ENCODE measurements around the gene ECHS1. TPM values are rescaled to one million over a fixed set of nuclear protein-coding genes. Genes with fewer than 3 reads are reported as not detected.

The ECHS1 gene
- total RNA-seq, 3 donors from 2014 or later, result 53.1 to 55.6 (median 53.9) TPM

GRCh38 chr10:133351408-133352318 is 21.5 kb downstream of the ECHS1 start:
- no peaks in the 10 kb centered on the region for H3K9me3 Mint-ChIP-seq
- H3K36me3 Mint-ChIP-seq (ENCODE audit: insufficient read depth), result peaks cover 3% of the 10 kb centered on the region
- peaks cover 6% of the 10 kb centered on the region for H3K4me1 Mint-ChIP-seq (ENCODE audit: low read depth)
- no peak overlapping the region for H3K4me3 Mint-ChIP-seq
- peaks cover 10% of the 10 kb centered on the region for H3K27me3 Mint-ChIP-seq (ENCODE audit: low read depth)
- no peak for DNase-seq
- no peak for ATAC-seq

GRCh38 chr10:133350950-133351329 is 22.2 kb downstream of the ECHS1 start:
- Mint-ChIP-seq H3K27me3 (ENCODE audit: low read depth) (peaks cover 14% of the 10 kb centered on the region), H3K9me3 (no peaks in the 10 kb centered on the region), H3K4me1 (ENCODE audit: low read depth) (peaks cover 3% of the 10 kb centered on the region), H3K36me3 (ENCODE audit: insufficient read depth) (peaks cover 3% of the 10 kb centered on the region), H3K4me3 (no peak overlapping the region)
- ATAC-seq (no peak), DNase-seq (no peak)

- H3K4me1 Mint-ChIP-seq (ENCODE audit: low read depth), result peaks cover 3% of the 10 kb centered on the region
- DNase-seq (no peak), ATAC-seq (no peak)
- no peak overlapping the region for H3K4me3 Mint-ChIP-seq
- no peaks in the 10 kb centered on the region for H3K9me3 Mint-ChIP-seq
- H3K36me3 Mint-ChIP-seq (ENCODE audit: insufficient read depth), result peaks cover under 1% of the 10 kb centered on the region
- H3K27me3 Mint-ChIP-seq (ENCODE audit: low read depth), result peaks cover 19% of the 10 kb centered on the region
Observed at GRCh38 chr10:133350283-133350949, 22.7 kb downstream of the ECHS1 start.

GRCh38 chr10:133349577-133350011 is 23.6 kb downstream of the ECHS1 start:
- Mint-ChIP-seq H3K27me3 (ENCODE audit: low read depth) (peaks cover 28% of the 10 kb centered on the region), H3K4me1 (ENCODE audit: low read depth) (peaks cover 3% of the 10 kb centered on the region)
- ATAC-seq, result no peak

GRCh38 chr10:133349160-133349568 is 24.0 kb downstream of the ECHS1 start:
- ATAC-seq (no peak), DNase-seq (no peak)
- Mint-ChIP-seq H3K4me3 (no peak overlapping the region), H3K9me3 (no peaks in the 10 kb centered on the region), H3K36me3 (ENCODE audit: insufficient read depth) (no peaks in the 10 kb centered on the region), H3K4me1 (ENCODE audit: low read depth) (peaks cover 3% of the 10 kb centered on the region), H3K27me3 (ENCODE audit: low read depth) (peaks cover 32% of the 10 kb centered on the region)

More at GRCh38 chr10:133349577-133350011, 23.6 kb downstream of the ECHS1 start:
- DNase-seq, result no peak
- Mint-ChIP-seq H3K4me3 (no peak overlapping the region), H3K9me3 (no peaks in the 10 kb centered on the region), H3K36me3 (ENCODE audit: insufficient read depth) (no peaks in the 10 kb centered on the region)

DNA sequence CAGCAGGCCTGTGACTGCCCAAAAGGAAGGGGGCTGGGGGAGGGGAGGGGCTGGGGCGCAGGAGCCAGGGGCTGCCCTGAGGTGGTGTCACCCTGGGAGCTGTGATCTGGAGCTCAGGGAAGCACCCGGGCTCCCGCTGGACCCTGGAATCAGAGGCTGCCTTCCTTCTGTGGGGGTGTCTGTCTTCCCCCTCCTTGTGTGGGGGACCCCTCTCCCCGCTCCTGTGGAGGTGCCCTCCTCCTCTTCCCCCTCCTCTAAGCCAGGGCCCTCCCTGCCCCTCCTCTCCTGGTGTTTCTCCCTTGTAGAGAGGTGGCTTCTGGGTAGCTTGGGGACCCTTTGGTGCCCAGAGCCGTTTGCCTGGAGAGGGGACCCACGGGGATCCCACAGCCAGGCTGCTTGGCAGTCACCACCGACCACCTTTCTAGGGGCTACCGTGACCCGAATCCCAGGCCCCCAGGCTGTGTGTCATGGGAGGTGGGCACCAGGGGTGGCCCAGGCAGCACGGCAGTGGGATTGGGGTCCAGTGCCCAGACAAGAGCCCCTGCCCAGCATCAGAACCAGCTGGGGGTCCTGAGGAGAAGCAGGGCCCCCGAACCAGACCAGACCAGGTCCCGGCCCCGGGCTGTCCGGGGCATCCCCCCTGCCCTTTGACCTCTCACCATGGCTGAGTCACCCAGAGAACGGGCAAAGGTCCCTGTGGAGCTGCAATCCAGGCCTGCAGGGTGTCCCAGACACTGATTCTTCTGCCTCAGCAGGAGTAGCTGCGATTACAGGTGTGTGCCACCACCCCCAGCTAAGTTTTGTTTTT is 25.2 kb downstream of the ECHS1 start:
- H3K27me3 Mint-ChIP-seq (ENCODE audit: low read depth), result peaks cover 42% of the 10 kb centered on the region
- no peak for DNase-seq
- no peak overlapping the region for H3K4me3 Mint-ChIP-seq
- no peak for ATAC-seq
- H3K9me3 Mint-ChIP-seq, result no peaks in the 10 kb centered on the region
- H3K4me1 Mint-ChIP-seq (ENCODE audit: low read depth), result peaks cover 3% of the 10 kb centered on the region
- no peaks in the 10 kb centered on the region for H3K36me3 Mint-ChIP-seq (ENCODE audit: insufficient read depth)

DNA sequence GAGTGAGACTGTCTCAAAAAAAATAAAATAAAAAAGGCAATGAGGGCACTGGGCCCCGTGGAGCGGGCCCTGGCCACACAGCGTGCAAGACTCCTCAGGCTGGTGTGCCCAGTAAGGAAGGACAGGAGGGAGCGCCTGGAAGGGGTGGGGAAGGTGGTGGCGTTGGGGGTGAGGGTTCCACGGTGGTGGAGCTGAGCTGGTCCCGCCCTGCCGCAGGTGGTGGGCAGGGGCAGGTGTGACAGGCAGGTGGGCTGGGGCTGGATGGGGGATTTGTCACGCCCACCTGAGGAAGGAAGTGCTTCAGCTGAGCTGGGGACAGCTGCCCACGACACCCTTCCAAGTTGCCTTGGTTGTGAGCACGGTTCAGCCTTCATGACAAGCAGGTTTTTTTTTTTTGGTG is 26.7 kb downstream of the ECHS1 start:
- no peak overlapping the region for H3K4me3 Mint-ChIP-seq
- H3K9me3 Mint-ChIP-seq, result no peaks in the 10 kb centered on the region
- ATAC-seq, result no peak
- no peak for DNase-seq
- H3K27me3 Mint-ChIP-seq (ENCODE audit: low read depth), result peaks cover 49% of the 10 kb centered on the region
- peaks cover 3% of the 10 kb centered on the region for H3K4me1 Mint-ChIP-seq (ENCODE audit: low read depth)
- H3K36me3 Mint-ChIP-seq (ENCODE audit: insufficient read depth), result no peaks in the 10 kb centered on the region

- Mint-ChIP-seq H3K9me3 (no peaks in the 10 kb centered on the region), H3K36me3 (ENCODE audit: insufficient read depth) (no peaks in the 10 kb centered on the region), H3K4me3 (no peak overlapping the region), H3K4me1 (ENCODE audit: low read depth) (peaks cover 2% of the 10 kb centered on the region), H3K27me3 (ENCODE audit: low read depth) (peaks cover 48% of the 10 kb centered on the region)
- ATAC-seq, result no peak
- DNase-seq, result no peak
Observed at GRCh38 chr10:133344236-133344635, 28.9 kb downstream of the ECHS1 start.

DNA sequence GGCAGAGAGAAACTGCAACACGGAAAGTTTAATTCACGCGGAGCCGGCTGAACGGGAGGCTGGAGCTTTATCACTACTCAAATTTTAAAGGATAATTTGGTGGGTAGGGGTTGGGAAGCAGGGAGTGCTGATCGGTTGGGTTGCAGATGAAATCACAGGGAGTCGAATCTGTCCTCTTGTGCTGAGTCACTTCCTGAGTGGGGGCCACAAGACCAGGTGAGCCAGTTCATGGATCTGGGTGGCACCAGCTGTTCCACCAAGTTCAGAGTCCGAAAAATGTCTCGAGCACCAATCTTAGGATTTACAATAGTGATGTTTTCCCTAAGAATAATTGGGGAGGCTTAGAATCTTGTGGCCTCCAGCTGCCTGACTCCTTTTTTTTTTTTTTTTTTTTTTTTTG is 29.6 kb downstream of the ECHS1 start:
- no peak overlapping the region for H3K4me3 Mint-ChIP-seq
- DNase-seq, result no peak

GRCh38 chr10:133342942-133343341 is 30.2 kb downstream of the ECHS1 start:
- peaks cover 43% of the 10 kb centered on the region for H3K27me3 Mint-ChIP-seq (ENCODE audit: low read depth)
- no peaks in the 10 kb centered on the region for H3K4me1 Mint-ChIP-seq (ENCODE audit: low read depth)
- no peak overlapping the region for H3K4me3 Mint-ChIP-seq
- ATAC-seq, result no peak
- H3K9me3 Mint-ChIP-seq, result no peaks in the 10 kb centered on the region
- no peak for DNase-seq
- no peaks in the 10 kb centered on the region for H3K36me3 Mint-ChIP-seq (ENCODE audit: insufficient read depth)

More for the DNA sequence above, 29.6 kb downstream of the ECHS1 start:
- Mint-ChIP-seq H3K9me3 (no peaks in the 10 kb centered on the region), H3K4me1 (ENCODE audit: low read depth) (no peaks in the 10 kb centered on the region), H3K27me3 (ENCODE audit: low read depth) (peaks cover 43% of the 10 kb centered on the region), H3K36me3 (ENCODE audit: insufficient read depth) (no peaks in the 10 kb centered on the region)
- no peak for ATAC-seq

DNA sequence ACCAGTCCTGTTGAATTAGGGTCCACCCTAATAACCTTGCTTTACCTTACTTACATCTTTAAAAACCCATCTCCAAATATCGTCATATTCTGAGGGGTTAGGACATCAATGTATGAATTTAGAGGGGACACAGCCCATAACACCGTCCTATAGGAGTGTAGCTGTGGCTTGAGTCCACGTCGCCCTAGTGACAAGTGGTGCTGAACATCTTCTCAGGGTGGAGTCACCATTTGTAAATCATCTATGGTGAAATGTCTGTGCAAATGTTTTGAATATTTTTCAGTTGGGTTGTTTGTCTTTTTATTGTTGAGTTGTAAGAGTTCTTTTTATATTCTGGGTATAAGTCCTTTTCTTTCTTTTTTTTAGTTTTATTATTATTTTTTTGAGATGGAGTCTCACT is 31.2 kb downstream of the ECHS1 start:
- H3K4me3 Mint-ChIP-seq, result no peak overlapping the region
- no peak for DNase-seq
- H3K27me3 Mint-ChIP-seq (ENCODE audit: low read depth), result peaks cover 42% of the 10 kb centered on the region
- no peaks in the 10 kb centered on the region for H3K36me3 Mint-ChIP-seq (ENCODE audit: insufficient read depth)
- no peaks in the 10 kb centered on the region for H3K4me1 Mint-ChIP-seq (ENCODE audit: low read depth)
- no peaks in the 10 kb centered on the region for H3K9me3 Mint-ChIP-seq
- no peak for ATAC-seq

- Mint-ChIP-seq H3K4me3 (no peak overlapping the region), H3K27me3 (ENCODE audit: low read depth) (peaks cover 23% of the 10 kb centered on the region), H3K9me3 (no peaks in the 10 kb centered on the region), H3K4me1 (ENCODE audit: low read depth) (peaks cover 3% of the 10 kb centered on the region), H3K36me3 (ENCODE audit: insufficient read depth) (no peaks in the 10 kb centered on the region)
- DNase-seq (no peak), ATAC-seq (no peak)
Observed at GRCh38 chr10:133339708-133340380, 33.3 kb downstream of the ECHS1 start.

DNA sequence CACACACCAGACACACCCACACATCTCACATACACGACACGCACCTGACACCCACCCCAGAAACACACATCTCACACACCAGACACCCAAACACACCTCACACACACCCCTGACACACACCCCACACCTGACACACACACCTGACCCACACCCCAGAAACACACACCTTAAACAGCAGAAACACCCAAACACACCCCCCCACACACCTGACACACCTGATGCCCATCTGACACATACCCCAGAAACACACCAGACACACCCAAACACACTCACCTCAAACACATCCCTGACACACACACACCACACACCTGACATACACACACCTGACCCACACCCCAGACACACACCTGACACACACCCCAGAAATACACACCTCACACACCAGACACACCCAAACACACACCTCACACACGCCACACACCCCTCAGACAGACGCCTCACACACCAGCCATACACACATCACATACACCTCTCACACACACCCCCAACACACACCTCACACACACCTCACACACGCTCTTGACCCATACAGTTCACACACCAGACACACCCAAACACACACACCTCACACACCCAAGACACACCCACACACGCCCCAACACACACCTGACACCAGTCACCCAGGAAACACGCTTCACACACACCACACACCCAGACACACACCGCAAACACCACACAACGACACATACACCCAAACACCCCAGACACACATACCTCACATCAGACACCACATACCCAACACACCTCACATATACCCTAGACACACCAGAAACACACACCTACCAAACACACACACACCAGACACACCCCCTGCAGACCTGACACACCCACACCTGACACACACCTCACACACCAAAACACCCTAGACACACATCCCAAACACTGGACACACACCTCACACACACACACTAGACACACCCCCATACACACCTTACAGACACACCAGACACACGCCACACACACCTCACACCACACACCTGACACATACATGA is 34.8 kb downstream of the ECHS1 start:
- Mint-ChIP-seq H3K27me3 (ENCODE audit: low read depth) (peaks cover 11% of the 10 kb centered on the region), H3K36me3 (ENCODE audit: insufficient read depth) (no peaks in the 10 kb centered on the region), H3K9me3 (no peaks in the 10 kb centered on the region), H3K4me1 (ENCODE audit: low read depth) (peaks cover 6% of the 10 kb centered on the region), H3K4me3 (no peak overlapping the region)
- ATAC-seq (no peak), DNase-seq (no peak)
